T-helper 17 cell (primary cell): Measurements from ENCODE around the gene PTOV1. TPM values are rescaled to one million over a fixed set of nuclear protein-coding genes. Genes with fewer than 3 reads are reported as not detected.
A peak's percentile ranks its signal among the peaks of the same experiment; 100 is the strongest.

Experiments used
- ATAC-seq: fragments of 150-1000 bp; cut with Tn5 transposase; 2 replicates; pipeline ENCODE4 v1.10.0; 2021; ENCODE audit warnings: mild to moderate bottlenecking, moderate library complexity
- DNase-seq, 3 donors: peaks; one replicate each; pipeline versions ENCODE4 v3.0.0 to v3.0.0-alpha.2; 2020 to 2021
- H3K9me3 ChIP-seq: one replicate; pipeline ENCODE4 v1.7.0; 2013; ENCODE audit warnings: low read length, mild to moderate bottlenecking; ENCODE audit not compliant: control insufficient read depth, poor library complexity, severe bottlenecking
- H3K27ac Mint-ChIP-seq: one replicate; pipeline ENCODE4 v1.8.0; 2022; ENCODE audit warnings: mild to moderate bottlenecking, moderate library complexity, mixed read lengths
- H3K27me3 Mint-ChIP-seq: one replicate; pipeline ENCODE4 v1.8.0; 2022; ENCODE audit warnings: mixed read lengths
- H3K36me3 Mint-ChIP-seq: one replicate; pipeline ENCODE4 v1.8.0; 2022; ENCODE audit warnings: low read depth, mixed read lengths
- H3K4me1 Mint-ChIP-seq: one replicate; pipeline ENCODE4 v1.8.0; 2022; ENCODE audit warnings: mild to moderate bottlenecking, mixed read lengths
- H3K4me3 Mint-ChIP-seq: one replicate; pipeline ENCODE4 v1.8.0; 2022; ENCODE audit warnings: mild to moderate bottlenecking, moderate library complexity, mixed read lengths
- total RNA-seq, 4 donors: library from RNA in 2 of 4; stranded (reverse) in 2 of 4; gene quantifications; one replicate each; pipeline ENCODE4 v1.2.3 and lab custom pipeline; 2022 to 2026

Gene PTOV1
- total RNA-seq, 2 donors from 2014 or later = 125 to 162 TPM

DNA sequence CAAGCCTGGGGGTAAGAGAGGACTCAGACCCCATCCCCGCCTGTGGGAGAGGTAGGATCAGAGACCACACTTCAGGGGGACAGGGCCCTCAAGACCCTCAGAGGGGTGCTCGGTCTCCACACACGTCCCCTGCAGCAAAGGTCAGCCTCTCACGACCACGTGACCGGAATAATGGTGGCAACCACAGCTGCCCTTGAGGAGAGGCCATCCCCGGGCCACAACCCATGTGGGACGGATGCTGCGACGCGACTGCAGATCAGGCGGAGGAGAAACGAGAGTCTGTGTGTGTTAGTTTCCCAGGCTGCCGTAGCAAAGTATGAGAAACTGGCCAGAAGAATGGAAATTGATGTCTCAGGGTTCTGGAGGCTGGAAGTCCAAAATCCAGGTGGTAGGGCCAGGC lies 23.9 kb upstream of the PTOV1 start:
- Mint-ChIP-seq H3K27me3 (no peaks in the 10 kb centered on the region), H3K4me1 (peaks cover 23% of the 10 kb centered on the region), H3K4me3 (no peak overlapping the region), H3K36me3 (peaks cover 3% of the 10 kb centered on the region), H3K27ac (no peak overlapping the region)
- ATAC-seq = no peak
- DNase-seq = no peak
- no peaks in the 10 kb centered on the region for H3K9me3 ChIP-seq

- ATAC-seq (no peak), DNase-seq (no peak)
- no peak overlapping the region for H3K27ac Mint-ChIP-seq
- H3K4me1 Mint-ChIP-seq = peaks cover 21% of the 10 kb centered on the region
- no peak overlapping the region for H3K4me3 Mint-ChIP-seq
- H3K27me3 Mint-ChIP-seq = no peaks in the 10 kb centered on the region
- no peaks in the 10 kb centered on the region for H3K9me3 ChIP-seq
- peaks cover 3% of the 10 kb centered on the region for H3K36me3 Mint-ChIP-seq
Observed at GRCh38 chr19:49829200-49829599, 21.8 kb upstream of the PTOV1 start.

GRCh38 chr19:49829721-49830120 lies 21.2 kb upstream of the PTOV1 start:
- no peak for DNase-seq
- Mint-ChIP-seq H3K27ac (no peak overlapping the region), H3K27me3 (no peaks in the 10 kb centered on the region), H3K36me3 (peaks cover 4% of the 10 kb centered on the region), H3K4me3 (no peak overlapping the region), H3K4me1 (peaks cover 23% of the 10 kb centered on the region)
- no peak for ATAC-seq
- no peaks in the 10 kb centered on the region for H3K9me3 ChIP-seq

DNA sequence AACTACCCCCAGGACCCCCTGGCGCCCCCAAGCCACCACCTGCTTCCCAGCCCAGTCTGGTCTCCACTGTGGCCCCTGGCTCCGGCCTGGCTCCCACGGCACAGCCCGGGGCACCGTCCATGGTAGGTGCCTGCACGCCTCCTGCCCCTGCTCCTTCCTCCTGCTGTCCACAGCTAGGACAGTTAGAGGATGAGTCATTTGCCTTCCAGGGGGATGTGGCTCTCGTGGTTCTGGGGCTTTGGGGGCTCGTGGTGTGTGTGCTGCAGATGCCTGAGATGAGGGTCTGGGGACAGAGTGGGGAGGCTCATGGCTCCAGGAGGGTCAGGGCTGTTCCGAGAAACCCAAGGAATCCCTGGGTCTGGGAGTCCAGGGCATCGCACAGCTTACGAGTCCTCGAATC lies 20.2 kb upstream of the PTOV1 start:
- Mint-ChIP-seq H3K27me3 (no peaks in the 10 kb centered on the region), H3K36me3 (peaks cover 9% of the 10 kb centered on the region), H3K4me1 (peaks cover 23% of the 10 kb centered on the region), H3K4me3 (no peak overlapping the region), H3K27ac (peak overlapping the region; percentile 32)
- ATAC-seq (no peak), DNase-seq (no peak)
- no peaks in the 10 kb centered on the region for H3K9me3 ChIP-seq

DNA sequence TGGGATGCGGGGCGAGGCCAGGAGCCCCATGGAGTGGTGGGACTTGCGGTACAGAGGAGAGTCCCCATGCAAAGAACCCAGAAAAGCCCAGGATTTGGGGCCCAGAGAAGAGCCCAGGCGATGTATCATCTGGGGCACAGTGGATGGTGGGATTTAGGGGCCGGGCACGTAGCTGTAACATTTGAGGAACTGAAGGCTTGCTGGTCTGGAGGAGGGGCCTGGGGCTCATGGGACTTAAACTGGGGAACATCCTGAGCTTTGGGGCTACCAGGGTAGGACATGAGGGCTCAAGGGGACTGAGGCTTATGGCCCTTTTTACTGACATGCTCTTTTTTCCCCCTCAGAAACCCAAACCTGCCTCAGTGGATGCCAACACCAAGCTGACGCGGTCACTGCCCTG lies 19.4 kb upstream of the PTOV1 start:
- H3K9me3 ChIP-seq = no peaks in the 10 kb centered on the region
- Mint-ChIP-seq H3K27me3 (no peaks in the 10 kb centered on the region), H3K4me1 (peaks cover 18% of the 10 kb centered on the region), H3K4me3 (no peak overlapping the region), H3K36me3 (peaks cover 7% of the 10 kb centered on the region), H3K27ac (peak overlapping the region; percentile 32)
- DNase-seq (no peak), ATAC-seq (no peak)

- Mint-ChIP-seq H3K4me1 (peaks cover 10% of the 10 kb centered on the region), H3K36me3 (peaks cover 7% of the 10 kb centered on the region), H3K27me3 (no peaks in the 10 kb centered on the region), H3K4me3 (no peak overlapping the region), H3K27ac (no peak overlapping the region)
- no peaks in the 10 kb centered on the region for H3K9me3 ChIP-seq
- no peak for ATAC-seq
- no peak for DNase-seq
Observed at GRCh38 chr19:49832556-49832955, 18.4 kb upstream of the PTOV1 start.

- peaks cover 10% of the 10 kb centered on the region for H3K4me1 Mint-ChIP-seq
- H3K36me3 Mint-ChIP-seq = peaks cover 9% of the 10 kb centered on the region
- H3K9me3 ChIP-seq = no peaks in the 10 kb centered on the region
- ATAC-seq = no peak
- DNase-seq = no peak
- H3K27ac Mint-ChIP-seq = no peak overlapping the region
- no peak overlapping the region for H3K4me3 Mint-ChIP-seq
- no peaks in the 10 kb centered on the region for H3K27me3 Mint-ChIP-seq
Observed at GRCh38 chr19:49833599-49833998, 17.4 kb upstream of the PTOV1 start.

DNA sequence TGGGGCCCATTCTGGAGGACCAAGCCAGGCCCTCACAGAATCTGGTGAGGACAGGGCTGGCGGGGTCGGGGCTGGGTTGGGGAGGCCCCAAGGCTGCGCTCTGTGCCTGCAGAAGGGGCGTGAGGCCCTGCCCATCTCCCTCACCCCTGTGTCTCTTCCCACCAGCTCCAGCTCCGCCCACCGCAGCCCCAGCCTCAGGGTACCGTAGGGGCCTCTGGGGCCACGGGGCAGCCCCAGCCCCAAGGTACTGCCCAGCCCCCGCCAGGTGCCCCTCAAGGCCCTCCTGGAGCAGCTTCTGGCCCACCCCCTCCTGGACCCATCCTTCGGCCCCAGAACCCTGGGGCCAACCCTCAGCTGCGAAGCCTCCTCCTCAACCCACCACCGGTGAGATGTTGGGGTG lies 15.4 kb upstream of the PTOV1 start:
- peaks cover 14% of the 10 kb centered on the region for H3K36me3 Mint-ChIP-seq
- no peak overlapping the region for H3K4me3 Mint-ChIP-seq
- no peaks in the 10 kb centered on the region for H3K27me3 Mint-ChIP-seq
- H3K9me3 ChIP-seq = no peaks in the 10 kb centered on the region
- DNase-seq (no peak), ATAC-seq (peak; percentile 4)
- peaks cover 8% of the 10 kb centered on the region for H3K4me1 Mint-ChIP-seq
- no peak overlapping the region for H3K27ac Mint-ChIP-seq

GRCh38 chr19:49836176-49837008 lies 14.6 kb upstream of the PTOV1 start:
- peak overlapping the region; percentile 85 for H3K27ac Mint-ChIP-seq
- H3K9me3 ChIP-seq = no peaks in the 10 kb centered on the region
- H3K27me3 Mint-ChIP-seq = no peaks in the 10 kb centered on the region
- no peak for DNase-seq
- ATAC-seq = no peak
- H3K36me3 Mint-ChIP-seq = peaks cover 14% of the 10 kb centered on the region
- no peak overlapping the region for H3K4me3 Mint-ChIP-seq
- H3K4me1 Mint-ChIP-seq = peaks cover 10% of the 10 kb centered on the region

DNA sequence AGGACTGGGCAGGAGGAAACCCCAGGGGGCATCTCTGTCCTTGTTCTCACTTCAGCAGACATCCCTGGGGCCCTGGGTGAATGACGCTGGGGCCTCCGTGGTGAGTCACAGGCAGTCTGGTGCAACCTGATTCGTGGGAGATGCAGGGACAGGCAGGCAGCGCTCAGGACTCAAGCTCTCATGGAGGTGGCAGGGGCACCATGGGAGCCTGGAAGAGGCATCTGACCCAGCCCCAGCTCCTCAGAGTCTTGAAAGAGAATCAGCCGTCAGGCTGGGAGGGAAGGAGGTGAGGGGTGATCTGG lies 14.0 kb upstream of the PTOV1 start:
- ATAC-seq (no peak), DNase-seq (no peak)
- H3K36me3 Mint-ChIP-seq = peaks cover 14% of the 10 kb centered on the region
- no peaks in the 10 kb centered on the region for H3K27me3 Mint-ChIP-seq
- no peak overlapping the region for H3K4me3 Mint-ChIP-seq
- peak overlapping the region; percentile 85 for H3K27ac Mint-ChIP-seq
- H3K4me1 Mint-ChIP-seq = peaks cover 8% of the 10 kb centered on the region
- H3K9me3 ChIP-seq = no peaks in the 10 kb centered on the region

- H3K36me3 Mint-ChIP-seq = peaks cover 14% of the 10 kb centered on the region
- H3K27me3 Mint-ChIP-seq = no peaks in the 10 kb centered on the region
- H3K27ac Mint-ChIP-seq = peak overlapping the region; percentile 85
- H3K4me1 Mint-ChIP-seq = peaks cover 5% of the 10 kb centered on the region
- ATAC-seq (no peak), DNase-seq (no peak)
- H3K4me3 Mint-ChIP-seq = no peak overlapping the region
- H3K9me3 ChIP-seq = no peaks in the 10 kb centered on the region
Observed at GRCh38 chr19:49837425-49837824, 13.5 kb upstream of the PTOV1 start.

DNA sequence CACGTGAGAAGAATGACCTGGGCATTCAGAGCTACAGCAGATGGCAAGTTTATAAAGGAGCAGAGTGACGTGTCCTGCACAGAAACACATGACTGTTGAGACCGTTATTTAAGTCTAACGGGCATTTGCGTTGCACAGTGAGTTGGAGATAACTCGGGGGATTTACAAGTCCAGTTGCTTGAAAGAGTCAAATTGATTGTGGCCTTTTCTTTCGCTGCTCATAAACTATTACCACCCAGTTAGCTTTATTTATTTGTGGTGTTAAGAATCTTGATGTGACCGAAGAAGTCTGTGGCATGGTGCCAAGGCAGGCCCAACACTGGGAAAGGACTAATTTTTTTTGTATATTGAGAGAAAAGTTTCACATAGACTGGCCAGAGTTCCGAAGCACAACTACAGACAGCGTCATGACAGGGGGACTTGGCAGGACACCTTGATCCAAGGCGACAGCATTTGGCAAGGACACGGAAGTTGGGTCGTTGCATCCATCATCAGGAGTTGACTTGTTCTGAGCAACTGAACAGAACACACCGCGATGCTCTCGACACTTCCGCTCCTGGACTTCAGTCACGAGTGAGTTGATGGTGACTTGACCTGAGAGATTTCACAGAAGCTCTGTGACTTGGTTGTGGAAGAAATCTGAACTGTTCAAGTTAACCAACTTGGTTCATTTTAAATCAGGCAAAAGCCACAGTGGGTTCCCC lies 11.9 kb upstream of the PTOV1 start:
- DNase-seq = no peak
- ATAC-seq = no peak
- Mint-ChIP-seq H3K27me3 (no peaks in the 10 kb centered on the region), H3K27ac (no peak overlapping the region), H3K4me1 (peaks cover 4% of the 10 kb centered on the region), H3K36me3 (peaks cover 14% of the 10 kb centered on the region), H3K4me3 (no peak overlapping the region)
- H3K9me3 ChIP-seq = no peaks in the 10 kb centered on the region

DNA sequence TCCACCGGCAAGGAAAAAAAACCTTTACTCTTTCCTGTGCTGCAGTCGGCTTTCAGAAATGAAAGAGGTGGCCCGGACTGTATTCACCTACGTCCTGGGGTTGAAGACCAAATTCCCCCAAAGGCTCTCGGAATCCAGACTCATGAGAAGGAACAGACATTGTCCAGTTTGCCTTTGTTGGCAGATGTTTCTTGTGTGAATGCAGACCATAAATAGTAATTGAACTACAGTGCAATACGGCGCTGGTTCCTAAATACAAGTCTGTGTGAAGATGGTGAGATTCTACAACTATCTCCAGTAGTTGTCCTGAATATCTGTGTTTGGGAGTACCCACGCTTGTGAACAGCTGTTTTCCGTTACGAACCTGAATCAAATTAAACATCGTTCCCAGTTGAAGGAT lies 11.2 kb upstream of the PTOV1 start:
- Mint-ChIP-seq H3K4me3 (no peak overlapping the region), H3K4me1 (peaks cover 3% of the 10 kb centered on the region), H3K27ac (peak overlapping the region; percentile 8), H3K36me3 (peaks cover 13% of the 10 kb centered on the region), H3K27me3 (no peaks in the 10 kb centered on the region)
- DNase-seq (no peak), ATAC-seq (no peak)
- H3K9me3 ChIP-seq = no peaks in the 10 kb centered on the region

DNA sequence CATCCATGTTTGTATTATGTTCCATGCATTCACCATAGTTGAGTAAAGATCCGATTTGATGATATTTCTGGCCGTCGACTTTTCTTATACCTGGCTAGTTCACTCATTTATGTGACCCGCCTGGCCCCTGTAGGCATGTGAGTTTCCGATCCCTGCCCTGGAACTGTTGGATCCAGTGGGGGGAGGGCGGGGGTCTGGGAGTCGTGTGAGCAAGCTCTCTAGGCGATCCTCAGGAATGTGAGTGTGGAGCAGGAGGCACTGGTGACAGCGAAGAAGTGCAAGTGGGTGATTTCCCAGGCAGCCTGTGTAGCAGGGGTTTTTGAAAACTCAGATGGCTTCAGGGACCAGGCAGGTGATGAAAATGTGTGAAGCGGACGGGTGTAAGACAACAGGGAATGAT lies 10.6 kb upstream of the PTOV1 start:
- no peak for DNase-seq
- Mint-ChIP-seq H3K4me1 (peaks cover 2% of the 10 kb centered on the region), H3K27me3 (no peaks in the 10 kb centered on the region), H3K36me3 (peaks cover 9% of the 10 kb centered on the region), H3K27ac (peak overlapping the region; percentile 8), H3K4me3 (no peak overlapping the region)
- no peak for ATAC-seq
- H3K9me3 ChIP-seq = no peaks in the 10 kb centered on the region
